ENCODE results near the gene SLC22A17.

DNA sequence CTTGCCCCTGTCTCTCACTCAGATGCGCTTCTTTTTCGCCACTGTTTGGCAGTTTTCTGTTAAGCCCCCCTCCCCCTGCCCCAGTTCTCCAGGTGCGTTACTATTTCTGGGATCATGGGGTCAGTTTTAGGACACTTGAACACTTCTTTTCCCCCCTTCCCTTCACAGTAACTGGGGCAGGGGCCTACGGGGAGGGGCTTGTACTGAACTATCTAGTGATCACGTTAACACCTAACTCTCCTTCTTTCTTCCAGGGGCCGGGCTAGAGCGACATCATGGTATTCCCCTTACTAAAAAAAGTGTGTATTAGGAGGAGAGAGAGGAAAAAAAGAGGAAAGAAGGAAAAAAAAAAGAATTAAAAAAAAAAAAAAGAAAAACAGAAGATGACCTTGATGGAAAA, 27.7 kb downstream of the SLC22A17 start:
- TF ChIP-seq POLR2A (IDR thresholded peaks at IDR 0.05), result no peak
- TF ChIP-seq, protein P1, sequence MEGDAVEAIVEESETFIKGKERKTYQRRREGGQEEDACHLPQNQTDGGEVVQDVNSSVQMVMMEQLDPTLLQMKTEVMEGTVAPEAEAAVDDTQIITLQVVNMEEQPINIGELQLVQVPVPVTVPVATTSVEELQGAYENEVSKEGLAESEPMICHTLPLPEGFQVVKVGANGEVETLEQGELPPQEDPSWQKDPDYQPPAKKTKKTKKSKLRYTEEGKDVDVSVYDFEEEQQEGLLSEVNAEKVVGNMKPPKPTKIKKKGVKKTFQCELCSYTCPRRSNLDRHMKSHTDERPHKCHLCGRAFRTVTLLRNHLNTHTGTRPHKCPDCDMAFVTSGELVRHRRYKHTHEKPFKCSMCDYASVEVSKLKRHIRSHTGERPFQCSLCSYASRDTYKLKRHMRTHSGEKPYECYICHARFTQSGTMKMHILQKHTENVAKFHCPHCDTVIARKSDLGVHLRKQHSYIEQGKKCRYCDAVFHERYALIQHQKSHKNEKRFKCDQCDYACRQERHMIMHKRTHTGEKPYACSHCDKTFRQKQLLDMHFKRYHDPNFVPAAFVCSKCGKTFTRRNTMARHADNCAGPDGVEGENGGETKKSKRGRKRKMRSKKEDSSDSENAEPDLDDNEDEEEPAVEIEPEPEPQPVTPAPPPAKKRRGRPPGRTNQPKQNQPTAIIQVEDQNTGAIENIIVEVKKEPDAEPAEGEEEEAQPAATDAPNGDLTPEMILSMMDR (IDR thresholded peaks at IDR 0.05), result no peak

All from heart left ventricle (tissue), 13 donors.